ENCODE results near the gene IFT122. TPM values are rescaled to one million over a fixed set of nuclear protein-coding genes. Genes with fewer than 3 reads are reported as not detected.

Gene IFT122
- total RNA-seq, 5 donors from 2014 or later (not counting 1 experiment from before 2014, with no cell fraction given), result 15.0 to 23.9 (median 18.1) TPM

- no peak overlapping the region for H3K27ac ChIP-seq (ENCODE audit: low read length)
- no peaks in the 10 kb centered on the region for H3K36me3 Mint-ChIP-seq
- peaks cover 0 to 29% of the 10 kb centered on the region in 2 experiments for H3K4me1 ChIP-seq (ENCODE audit: control insufficient read depth in 1 of 2, extremely low read depth in 1 of 2, insufficient read depth in 2 of 2, low read length in 2 of 2)
- H3K9me3 ChIP-seq, result no peaks in the 10 kb centered on the region
- DNase-seq, result no peak
- H3K36me3 ChIP-seq (ENCODE audit: control insufficient read depth in 2 of 2, extremely low read depth in 1 of 2, insufficient read depth in 1 of 2, low read length in 1 of 2), result peaks cover 0 to 3% of the 10 kb centered on the region in 2 donors
- ChIA-PET POLR2A (no interaction called here), CTCF (no interaction called here)
- H3K4me3 Mint-ChIP-seq, result no peak overlapping the region
- H3K27me3 Mint-ChIP-seq, result no peaks in the 10 kb centered on the region
- WGBS (ENCODE audit: insufficient coverage), result 94% methylated on average over 11 of the region's 12 CpGs
- H3K9me3 Mint-ChIP-seq, result no peaks in the 10 kb centered on the region
- no peak for ATAC-seq (replicated peaks in 1 of 4)
- H3K27me3 ChIP-seq (replicated peaks in 1 of 2; ENCODE audit: control insufficient read depth in 2 of 2, extremely low read depth in 1 of 2, insufficient read depth in 2 of 2, low read length in 1 of 2), result no peaks in the 10 kb centered on the region
- no peak overlapping the region for H3K4me3 ChIP-seq (ENCODE audit: control insufficient read depth in 1 of 2, extremely low read depth in 1 of 2, low read length in 1 of 2)
- H3K27ac Mint-ChIP-seq, result no peak overlapping the region
- H3K4me1 Mint-ChIP-seq, result peaks cover 3 to 12% (median 6%) of the 10 kb centered on the region in 3 donors
Measured at GRCh38 chr3:129563332-129563731, 123.3 kb downstream of the IFT122 start.

DNA sequence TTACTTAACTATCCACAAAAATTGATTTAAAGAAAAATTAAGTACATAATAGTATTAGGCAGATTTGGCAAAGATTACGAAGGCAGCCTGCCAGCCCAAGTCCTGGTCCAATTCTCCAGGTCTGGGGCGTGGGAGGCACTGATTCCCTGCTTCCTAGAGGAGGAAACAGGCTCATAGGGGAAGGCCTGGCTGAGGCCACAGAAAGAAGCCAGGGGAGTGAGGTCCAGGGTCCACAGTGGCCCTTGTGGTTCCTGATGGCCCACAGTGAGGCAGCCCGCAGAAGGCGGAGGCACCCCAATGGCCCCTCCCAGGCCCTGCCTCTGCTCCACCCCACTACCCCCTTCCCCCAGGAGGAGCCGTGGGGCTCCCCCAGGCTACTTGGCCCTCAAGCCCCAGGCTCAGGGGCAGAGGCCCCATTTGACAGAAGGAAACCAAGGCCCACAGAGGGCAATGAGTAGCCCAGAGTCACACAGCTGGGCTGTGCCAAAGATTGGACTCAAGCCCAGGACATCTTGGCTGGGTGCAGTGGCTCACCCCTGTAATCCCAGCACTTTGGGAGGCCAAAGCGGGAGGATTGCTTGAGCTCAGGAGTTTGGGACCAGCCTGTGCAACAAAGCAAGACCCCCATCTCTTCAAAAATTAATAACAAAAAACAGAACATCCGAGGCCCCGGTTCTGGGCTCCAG is 124.0 kb downstream of the IFT122 start:
- ATAC-seq (replicated peaks in 1 of 4), result no peak
- peaks cover 4 to 10% (median 6%) of the 10 kb centered on the region in 3 donors for H3K4me1 Mint-ChIP-seq
- POLR2A ChIA-PET, result no interaction called here
- H3K4me3 Mint-ChIP-seq, result no peak overlapping the region
- H3K27ac ChIP-seq (ENCODE audit: low read length), result no peak overlapping the region
- no peak for DNase-seq
- no peaks in the 10 kb centered on the region for H3K9me3 ChIP-seq
- no peaks in the 10 kb centered on the region for H3K27me3 ChIP-seq (replicated peaks in 1 of 2; ENCODE audit: control insufficient read depth in 2 of 2, extremely low read depth in 1 of 2, insufficient read depth in 2 of 2, low read length in 1 of 2)
- WGBS (ENCODE audit: insufficient coverage), result 85% methylated on average over 8 of the region's 8 CpGs
- H3K9me3 Mint-ChIP-seq, result no peaks in the 10 kb centered on the region
- peaks cover 0 to 3% of the 10 kb centered on the region in 2 donors for H3K36me3 ChIP-seq (ENCODE audit: control insufficient read depth in 2 of 2, extremely low read depth in 1 of 2, insufficient read depth in 1 of 2, low read length in 1 of 2)
- no peak overlapping the region for H3K27ac Mint-ChIP-seq
- CTCF ChIA-PET, result no interaction called here
- peaks cover 0 to 28% of the 10 kb centered on the region in 2 experiments for H3K4me1 ChIP-seq (ENCODE audit: control insufficient read depth in 1 of 2, extremely low read depth in 1 of 2, insufficient read depth in 2 of 2, low read length in 2 of 2)
- H3K4me3 ChIP-seq (ENCODE audit: control insufficient read depth in 1 of 2, extremely low read depth in 1 of 2, low read length in 1 of 2), result no peak overlapping the region
- no peaks in the 10 kb centered on the region for H3K27me3 Mint-ChIP-seq
- H3K36me3 Mint-ChIP-seq, result no peaks in the 10 kb centered on the region

- H3K9me3 Mint-ChIP-seq, result no peaks in the 10 kb centered on the region
- ChIA-PET POLR2A (no interaction called here), CTCF (no interaction called here)
- no peaks in the 10 kb centered on the region for H3K27me3 Mint-ChIP-seq
- H3K36me3 Mint-ChIP-seq, result no peaks in the 10 kb centered on the region
- H3K27ac Mint-ChIP-seq, result no peak overlapping the region
- Histone ChIP-seq H3K9me3 (no peaks in the 10 kb centered on the region), H3K36me3 (ENCODE audit: control insufficient read depth in 2 of 2, extremely low read depth in 1 of 2, insufficient read depth in 1 of 2, low read length in 1 of 2) (peaks cover 0 to 3% of the 10 kb centered on the region in 2 donors), H3K27ac (ENCODE audit: low read length) (no peak overlapping the region), H3K4me1 (ENCODE audit: control insufficient read depth in 1 of 2, extremely low read depth in 1 of 2, insufficient read depth in 2 of 2, low read length in 2 of 2) (peaks cover 0 to 25% of the 10 kb centered on the region in 2 experiments), H3K4me3 (ENCODE audit: control insufficient read depth in 1 of 2, extremely low read depth in 1 of 2, low read length in 1 of 2) (no peak overlapping the region), H3K27me3 (replicated peaks in 1 of 2; ENCODE audit: control insufficient read depth in 2 of 2, extremely low read depth in 1 of 2, insufficient read depth in 2 of 2, low read length in 1 of 2) (no peaks in the 10 kb centered on the region)
- 92% methylated on average over 16 of the region's 21 CpGs for WGBS (ENCODE audit: insufficient coverage)
- H3K4me3 Mint-ChIP-seq, result no peak overlapping the region
- H3K4me1 Mint-ChIP-seq, result peaks cover 4 to 12% (median 6%) of the 10 kb centered on the region in 3 donors
- DNase-seq, result no peak
- no peak for ATAC-seq (replicated peaks in 1 of 4)
Measured at GRCh38 chr3:129564981-129565644, 125.1 kb downstream of the IFT122 start.

DNA sequence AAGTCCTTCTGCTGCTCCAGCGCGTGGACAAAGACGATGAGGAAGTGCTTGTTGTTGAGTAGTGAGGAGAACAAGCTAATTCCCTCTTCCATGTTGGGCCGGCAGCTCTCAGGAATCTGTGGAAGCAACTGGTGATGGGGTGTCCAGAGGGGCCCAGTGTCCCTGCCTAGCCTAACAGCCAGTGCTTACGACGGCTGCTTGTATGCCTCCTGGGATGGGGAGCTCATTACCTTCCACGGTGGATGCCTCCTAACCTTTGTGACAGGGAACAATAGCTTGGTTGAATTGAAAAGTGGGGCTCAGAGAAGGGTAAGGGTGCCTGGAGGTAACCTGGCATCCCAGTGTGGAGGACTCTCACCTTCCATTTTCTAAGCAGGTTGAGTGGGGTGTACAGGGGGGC is 125.9 kb downstream of the IFT122 start:
- ATAC-seq (replicated peaks in 1 of 4), result no peak
- DNase-seq, result no peak
- POLR2A ChIA-PET, result interaction anchor here in 1 of 2 donors (1.1 kb wide), 1 partner anchor 11 kb away, joined by 4 read pairs; no protein-coding TSS in a partner anchor
- H3K36me3 ChIP-seq (ENCODE audit: control insufficient read depth in 2 of 2, extremely low read depth in 1 of 2, insufficient read depth in 1 of 2, low read length in 1 of 2), result peaks cover 3% of the 10 kb centered on the region in 2 donors
- H3K9me3 Mint-ChIP-seq, result no peaks in the 10 kb centered on the region
- H3K4me3 Mint-ChIP-seq, result no peak overlapping the region
- H3K27me3 ChIP-seq (replicated peaks in 1 of 2; ENCODE audit: control insufficient read depth in 2 of 2, extremely low read depth in 1 of 2, insufficient read depth in 2 of 2, low read length in 1 of 2), result no peaks in the 10 kb centered on the region
- H3K9me3 ChIP-seq, result no peaks in the 10 kb centered on the region
- no peak overlapping the region for H3K27ac Mint-ChIP-seq
- no peak overlapping the region for H3K27ac ChIP-seq (ENCODE audit: low read length)
- peaks cover 0 to 25% of the 10 kb centered on the region in 2 experiments for H3K4me1 ChIP-seq (ENCODE audit: control insufficient read depth in 1 of 2, extremely low read depth in 1 of 2, insufficient read depth in 2 of 2, low read length in 2 of 2)
- H3K4me3 ChIP-seq (ENCODE audit: control insufficient read depth in 1 of 2, extremely low read depth in 1 of 2, low read length in 1 of 2), result no peak overlapping the region
- CTCF ChIA-PET, result no interaction called here
- H3K36me3 Mint-ChIP-seq, result no peaks in the 10 kb centered on the region
- H3K27me3 Mint-ChIP-seq, result no peaks in the 10 kb centered on the region
- WGBS (ENCODE audit: insufficient coverage), result 100% methylated on average over 4 of the region's 7 CpGs
- peaks cover 1 to 8% (median 4%) of the 10 kb centered on the region in 3 donors for H3K4me1 Mint-ChIP-seq

- H3K27ac Mint-ChIP-seq, result no peak overlapping the region
- no peak overlapping the region for H3K4me3 Mint-ChIP-seq
- no peaks in the 10 kb centered on the region for H3K27me3 ChIP-seq (replicated peaks in 1 of 2; ENCODE audit: control insufficient read depth in 2 of 2, extremely low read depth in 1 of 2, insufficient read depth in 2 of 2, low read length in 1 of 2)
- H3K4me1 ChIP-seq (ENCODE audit: control insufficient read depth in 1 of 2, extremely low read depth in 1 of 2, insufficient read depth in 2 of 2, low read length in 2 of 2), result peaks cover 0 to 26% of the 10 kb centered on the region in 2 experiments
- CTCF ChIA-PET, result no interaction called here
- no peak overlapping the region for H3K4me3 ChIP-seq (ENCODE audit: control insufficient read depth in 1 of 2, extremely low read depth in 1 of 2, low read length in 1 of 2)
- H3K27ac ChIP-seq (ENCODE audit: low read length), result no peak overlapping the region
- WGBS (ENCODE audit: insufficient coverage), result 90% methylated on average over 18 of the region's 18 CpGs
- H3K36me3 ChIP-seq (ENCODE audit: control insufficient read depth in 2 of 2, extremely low read depth in 1 of 2, insufficient read depth in 1 of 2, low read length in 1 of 2), result peaks cover 3% of the 10 kb centered on the region in 2 donors
- ATAC-seq (replicated peaks in 1 of 4) (no peak), DNase-seq (no peak)
- H3K9me3 ChIP-seq, result no peaks in the 10 kb centered on the region
- POLR2A ChIA-PET, result interaction anchor here in 1 of 2 donors (1.0 kb wide), 1 partner anchor 9 kb away, joined by 3 read pairs; no protein-coding TSS in a partner anchor
- peaks cover 0 to 11% (median 4%) of the 10 kb centered on the region in 3 donors for H3K4me1 Mint-ChIP-seq
- no peaks in the 10 kb centered on the region for H3K9me3 Mint-ChIP-seq
- H3K36me3 Mint-ChIP-seq, result peaks cover 4% of the 10 kb centered on the region
- no peaks in the 10 kb centered on the region for H3K27me3 Mint-ChIP-seq
Measured at GRCh38 chr3:129567176-129567705, 127.2 kb downstream of the IFT122 start.

DNA sequence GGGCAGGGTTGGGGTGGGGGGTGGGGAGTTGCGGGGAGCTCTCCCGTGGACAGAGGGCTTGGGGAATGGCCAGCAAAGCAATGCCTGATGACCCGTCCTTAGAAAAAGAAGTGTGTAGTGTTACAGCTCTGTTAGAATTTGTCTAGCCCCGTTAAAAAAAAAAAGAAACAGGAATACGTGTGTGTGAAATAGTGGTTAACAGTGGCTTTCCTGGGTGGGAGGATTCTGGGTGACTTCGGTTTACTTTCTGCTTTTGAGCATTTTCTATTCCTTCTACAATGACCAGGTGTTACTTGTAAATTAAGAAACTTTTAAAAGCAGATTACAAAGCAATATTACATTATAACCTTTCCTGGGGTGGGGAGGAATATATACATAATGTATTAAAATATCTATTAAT is 127.9 kb downstream of the IFT122 start:
- ChIA-PET POLR2A (interaction anchor here in 1 of 2 donors (0.5 to 1.0 kb wide), 2 partner anchors 9 to 14 kb away, joined by 3 to 4 read pairs; no protein-coding TSS in a partner anchor), CTCF (interaction anchor here in 1 of 2 donors (0.6 kb wide), 1 partner anchor 38 kb away, joined by 3 read pairs; no protein-coding TSS in a partner anchor)
- Histone ChIP-seq H3K27me3 (replicated peaks in 1 of 2; ENCODE audit: control insufficient read depth in 2 of 2, extremely low read depth in 1 of 2, insufficient read depth in 2 of 2, low read length in 1 of 2) (no peaks in the 10 kb centered on the region), H3K27ac (ENCODE audit: low read length) (no peak overlapping the region), H3K4me3 (ENCODE audit: control insufficient read depth in 1 of 2, extremely low read depth in 1 of 2, low read length in 1 of 2) (no peak overlapping the region), H3K4me1 (ENCODE audit: control insufficient read depth in 1 of 2, extremely low read depth in 1 of 2, insufficient read depth in 2 of 2, low read length in 2 of 2) (peaks cover 0 to 28% of the 10 kb centered on the region in 2 experiments), H3K9me3 (no peaks in the 10 kb centered on the region), H3K36me3 (ENCODE audit: control insufficient read depth in 2 of 2, extremely low read depth in 1 of 2, insufficient read depth in 1 of 2, low read length in 1 of 2) (peaks cover 0 to 3% of the 10 kb centered on the region in 2 donors)
- DNase-seq, result peak in 1 of 35 experiments; percentile 46
- Mint-ChIP-seq H3K27me3 (no peaks in the 10 kb centered on the region), H3K9me3 (no peaks in the 10 kb centered on the region), H3K36me3 (peaks cover 4% of the 10 kb centered on the region), H3K4me1 (peaks cover 0 to 11% (median 4%) of the 10 kb centered on the region in 3 donors), H3K4me3 (no peak overlapping the region), H3K27ac (no peak overlapping the region)
- 70% methylated on average over 3 of the region's 6 CpGs for WGBS (ENCODE audit: insufficient coverage)
- ATAC-seq (replicated peaks in 1 of 4), result no peak

Data from T-cell (primary cell).